ENCODE results near the gene RETREG1. TPM values are rescaled to one million over a fixed set of nuclear protein-coding genes. Genes with fewer than 3 reads are reported as not detected.

The RETREG1 gene
- total RNA-seq, 1 experiment from 2014 or later: 3.4 TPM

DNA sequence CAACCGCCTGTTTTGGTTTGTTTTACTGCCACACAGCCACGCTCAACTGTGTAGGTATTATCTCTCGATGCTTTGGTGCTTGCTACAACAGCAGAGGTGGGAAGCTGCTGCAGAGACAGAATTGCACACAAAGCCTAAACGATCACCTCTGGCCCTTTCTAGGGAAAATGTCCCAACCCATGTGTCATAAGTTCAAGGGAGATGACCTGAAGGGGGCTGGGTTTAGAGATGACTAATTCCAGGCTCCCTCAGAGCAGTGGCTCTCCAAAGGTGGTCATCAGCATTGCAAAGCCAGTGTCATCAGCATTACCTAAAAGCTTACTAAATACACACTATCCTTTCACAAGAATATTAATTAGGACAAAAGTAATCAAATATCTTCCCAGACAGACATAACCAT lies 162.1 kb downstream of the RETREG1 start:
- H4K91ac ChIP-seq (ENCODE audit: insufficient read length, low read depth, low read length): no peak overlapping the region
- H2BK15ac ChIP-seq (ENCODE audit: low read depth, low read length): no peak overlapping the region
- no peak overlapping the region for H3K9ac ChIP-seq (ENCODE audit: extremely low read depth, insufficient read length, low read length)
- no peaks in the 10 kb centered on the region; the same call in 1 of the 2 replicates for H3K79me2 ChIP-seq (ENCODE audit: insufficient read depth, low read length)
- no peaks in the 10 kb centered on the region for H3K27me3 ChIP-seq (ENCODE audit: insufficient read depth, low read length)
- no CpG with 5 or more reads among the region's 4 CpGs for WGBS (ENCODE audit: extremely low coverage, insufficient read length, low lambda C conversion rate)
- no peak overlapping the region for H3K4me3 Mint-ChIP-seq
- H4K8ac ChIP-seq (replicated peaks; ENCODE audit: insufficient read length, low read depth, low read length): no peak overlapping the region
- no peak for DNase-seq
- no peak overlapping the region for H3K23ac ChIP-seq (ENCODE audit: insufficient read length, low read depth, low read length)
- no peaks in the 10 kb centered on the region for H4K20me1 ChIP-seq (ENCODE audit: control insufficient read depth, insufficient read depth, insufficient read length)
- H3K4me1 Mint-ChIP-seq: peaks cover 3 to 8% of the 10 kb centered on the region in 2 experiments
- H3K18ac ChIP-seq (ENCODE audit: insufficient read length, low read depth, low read length): no peak overlapping the region
- no peak overlapping the region for H3K14ac ChIP-seq (ENCODE audit: insufficient read depth, low read length)
- H2BK120ac ChIP-seq (ENCODE audit: low read depth, low read length, poor library complexity, severe bottlenecking): no peak overlapping the region
- H3K4me1 ChIP-seq (ENCODE audit: insufficient read depth, low read length): no peaks in the 10 kb centered on the region
- no peak overlapping the region for H3K4ac ChIP-seq (ENCODE audit: low read depth, low read length)
- H3K9me3 Mint-ChIP-seq: no peaks in the 10 kb centered on the region
- H4K5ac ChIP-seq (ENCODE audit: insufficient read length, low read depth, low read length): no peak overlapping the region
- no peak overlapping the region for H3K56ac ChIP-seq (ENCODE audit: insufficient read length, low read depth, low read length)
- no peaks in the 10 kb centered on the region for H3K23me2 ChIP-seq (ENCODE audit: insufficient read length, low read depth, low read length, poor library complexity, severe bottlenecking)
- H3K79me1 ChIP-seq (ENCODE audit: insufficient read depth, low read depth, low read length, poor library complexity, severe bottlenecking): no peaks in the 10 kb centered on the region
- no peak overlapping the region for H3K27ac ChIP-seq (ENCODE audit: insufficient read length, low read depth, low read length)
- no peak overlapping the region for H2AK5ac ChIP-seq (ENCODE audit: insufficient read length, low read length)
- H3T11ph ChIP-seq (ENCODE audit: low read length): no peak overlapping the region
- H3K27ac Mint-ChIP-seq: no peak overlapping the region
- H3K9me3 ChIP-seq (ENCODE audit: control insufficient read depth, low read depth, low read length): no peaks in the 10 kb centered on the region
- peaks cover 27 to 68% (median 54%) of the 10 kb centered on the region in 3 experiments; a peak in 6 of 7 replicates for H3K36me3 Mint-ChIP-seq (ENCODE audit: insufficient read depth in 1 of 3, low read depth in 3 of 3)
- H2BK12ac ChIP-seq (ENCODE audit: insufficient read length, low read depth, low read length): no peak overlapping the region
- H3K27me3 Mint-ChIP-seq (ENCODE audit: low read depth): no peaks in the 10 kb centered on the region
- H2BK5ac ChIP-seq (ENCODE audit: insufficient read length, low read length): no peak overlapping the region
- H2AFZ ChIP-seq (ENCODE audit: low read length): no peak overlapping the region
- TF ChIP-seq, protein P1, sequence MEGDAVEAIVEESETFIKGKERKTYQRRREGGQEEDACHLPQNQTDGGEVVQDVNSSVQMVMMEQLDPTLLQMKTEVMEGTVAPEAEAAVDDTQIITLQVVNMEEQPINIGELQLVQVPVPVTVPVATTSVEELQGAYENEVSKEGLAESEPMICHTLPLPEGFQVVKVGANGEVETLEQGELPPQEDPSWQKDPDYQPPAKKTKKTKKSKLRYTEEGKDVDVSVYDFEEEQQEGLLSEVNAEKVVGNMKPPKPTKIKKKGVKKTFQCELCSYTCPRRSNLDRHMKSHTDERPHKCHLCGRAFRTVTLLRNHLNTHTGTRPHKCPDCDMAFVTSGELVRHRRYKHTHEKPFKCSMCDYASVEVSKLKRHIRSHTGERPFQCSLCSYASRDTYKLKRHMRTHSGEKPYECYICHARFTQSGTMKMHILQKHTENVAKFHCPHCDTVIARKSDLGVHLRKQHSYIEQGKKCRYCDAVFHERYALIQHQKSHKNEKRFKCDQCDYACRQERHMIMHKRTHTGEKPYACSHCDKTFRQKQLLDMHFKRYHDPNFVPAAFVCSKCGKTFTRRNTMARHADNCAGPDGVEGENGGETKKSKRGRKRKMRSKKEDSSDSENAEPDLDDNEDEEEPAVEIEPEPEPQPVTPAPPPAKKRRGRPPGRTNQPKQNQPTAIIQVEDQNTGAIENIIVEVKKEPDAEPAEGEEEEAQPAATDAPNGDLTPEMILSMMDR (conservative IDR thresholded peaks at IDR 0.05): no peak
- no peak overlapping the region for H3K4me2 ChIP-seq (ENCODE audit: insufficient read depth, insufficient read length, low read length)
- no peak overlapping the region for H2BK20ac ChIP-seq (ENCODE audit: low read depth, low read length, poor library complexity, severe bottlenecking)
